BLaER1 treated with 17β-estradiol and CSF1 and Interleukin-3, amounts not matched to agents 10 nM and 100 nM (cell line): Measurements from ENCODE around the gene MEF2D.

Source experiments
- H3K27ac ChIP-seq, 11 experiments: shearing (Covaris generic); formaldehyde crosslinking; 2 replicates each; pipeline ENCODE4 v1.8.1; 2022
- H3K27me3 ChIP-seq, 11 experiments: shearing (Covaris generic); formaldehyde crosslinking; 2 replicates each; pipeline ENCODE4 v1.8.1; 2022
- H3K36me3 ChIP-seq, 11 experiments: shearing (Covaris generic); formaldehyde crosslinking; 2 replicates each; pipeline ENCODE4 v1.8.1; 2022
- H3K4me1 ChIP-seq, 10 experiments: shearing (Covaris generic); formaldehyde crosslinking; 2 replicates each; pipeline ENCODE4 v1.8.1; 2022
- H3K4me2 ChIP-seq, 11 experiments: shearing (Covaris generic); formaldehyde crosslinking; 2 replicates each; pipeline ENCODE4 v1.8.1; 2022
- H3K4me3 ChIP-seq, 10 experiments: shearing (Covaris generic); formaldehyde crosslinking; 2 replicates each; pipeline ENCODE4 v1.8.1; 2022
- H3K9ac ChIP-seq, 11 experiments: shearing (Covaris generic); formaldehyde crosslinking; 2 replicates each; pipeline ENCODE4 v1.8.1; 2022
- H3K9me3 ChIP-seq, 11 experiments: shearing (Covaris generic); formaldehyde crosslinking; replicated peaks in 1 of 11; 2 replicates each; pipeline ENCODE4 v1.8.1; 2022
- H4K20me1 ChIP-seq, 11 experiments: shearing (Covaris generic); formaldehyde crosslinking; 2 replicates each; pipeline ENCODE4 v1.8.1; 2022
- Cebpa-rat ChIP-seq, 11 experiments: shearing (Covaris generic); IDR thresholded peaks; 2 replicates each; pipeline ENCODE4 v1.8.1; 2022

The MEF2D gene

GRCh38 chr1:156500543-156500792 is at the start of gene MEF2D:
MEF2D (minus strand) TSS chr1:156500775; CDS start chr1:156483292, 17,483 bp downstream.
- TF ChIP-seq Cebpa-rat (IDR thresholded peaks at IDR 0.05), result no peak
- Histone ChIP-seq H3K27ac (peak within 1 kb of the TSS; percentile 95 to 100 (median 99)), H3K4me1 (peaks cover 63 to 67% (median 65%) of the 10 kb centered on the region in 10 experiments)

GRCh38 chr1:156550346-156550745 is 49.8 kb upstream of the MEF2D start:
- H3K9me3 ChIP-seq, result peaks cover 0 to 8% (median 0%) of the 10 kb centered on the region in 11 experiments; a peak in 2 of 22 replicates
- H3K9ac ChIP-seq, result peak overlapping the region in 10 of 11 experiments; percentile 23 to 80 (median 76); a peak in 16 of 22 replicates
- H3K4me1 ChIP-seq, result peaks cover 57 to 76% (median 62%) of the 10 kb centered on the region in 10 experiments
- peak overlapping the region in 10 of 11 experiments; percentile 8 to 95 (median 94); a peak in 17 of 22 replicates for H3K27ac ChIP-seq
- H4K20me1 ChIP-seq, result no peaks in the 10 kb centered on the region
- no peaks in the 10 kb centered on the region for H3K27me3 ChIP-seq
- H3K4me2 ChIP-seq, result peak overlapping the region; percentile 65 to 93 (median 79); a peak in 18 of 22 replicates
- H3K36me3 ChIP-seq, result peaks cover 0 to 87% (median 70%) of the 10 kb centered on the region in 11 experiments; a peak in 18 of 22 replicates
- no peak overlapping the region for H3K4me3 ChIP-seq
- no peak for TF ChIP-seq Cebpa-rat (IDR thresholded peaks at IDR 0.05)

More at GRCh38 chr1:156500543-156500792, at the start of gene MEF2D:
- Histone ChIP-seq H3K9me3 (no peaks in the 10 kb centered on the region), H3K4me2 (peak within 1 kb of the TSS; percentile 93 to 100 (median 98)), H3K4me3 (peak within 1 kb of the TSS; percentile 89 to 99 (median 98)), H3K36me3 (peaks cover 5 to 38% (median 29%) of the 10 kb centered on the region in 11 experiments; a peak in 16 of 22 replicates), H3K27me3 (no peaks in the 10 kb centered on the region), H4K20me1 (peaks cover 41 to 49% (median 47%) of the 10 kb centered on the region in 11 experiments), H3K9ac (peak within 1 kb of the TSS; percentile 93 to 100 (median 98))

- Histone ChIP-seq H3K36me3 (peaks cover 0 to 86% (median 71%) of the 10 kb centered on the region in 11 experiments; a peak in 18 of 22 replicates), H3K9ac (peak overlapping the region in 10 of 11 experiments; percentile 23 to 80 (median 76); a peak in 14 of 22 replicates), H3K27ac (peak overlapping the region in 9 of 11 experiments; percentile 79 to 95 (median 94); a peak in 18 of 22 replicates)
Observed at GRCh38 chr1:156549831-156550230, 49.3 kb upstream of the MEF2D start.

GRCh38 chr1:156549390-156549789 is 48.8 kb upstream of the MEF2D start:
- Histone ChIP-seq H4K20me1 (no peaks in the 10 kb centered on the region), H3K36me3 (peaks cover 0 to 86% (median 70%) of the 10 kb centered on the region in 11 experiments; a peak in 18 of 22 replicates), H3K4me2 (peak overlapping the region in 8 of 11 experiments; percentile 70 to 93 (median 80); a peak in 12 of 22 replicates), H3K4me1 (peaks cover 49 to 71% (median 55%) of the 10 kb centered on the region in 10 experiments), H3K27me3 (no peaks in the 10 kb centered on the region), H3K9me3 (peaks cover 0 to 8% (median 0%) of the 10 kb centered on the region in 11 experiments; a peak in 2 of 22 replicates), H3K27ac (peak overlapping the region in 9 of 11 experiments; percentile 79 to 95 (median 94); a peak in 18 of 22 replicates), H3K4me3 (no peak overlapping the region), H3K9ac (peak overlapping the region in 7 of 11 experiments; percentile 33 to 80 (median 79); a peak in 8 of 22 replicates)
- no peak for TF ChIP-seq Cebpa-rat (IDR thresholded peaks at IDR 0.05)

More at GRCh38 chr1:156549831-156550230, 49.3 kb upstream of the MEF2D start:
- Histone ChIP-seq H3K9me3 (peaks cover 0 to 8% (median 0%) of the 10 kb centered on the region in 11 experiments; a peak in 2 of 22 replicates), H3K27me3 (no peaks in the 10 kb centered on the region), H3K4me1 (peaks cover 53 to 72% (median 57%) of the 10 kb centered on the region in 10 experiments), H3K4me2 (peak overlapping the region in 10 of 11 experiments; percentile 65 to 93 (median 79); a peak in 15 of 22 replicates), H3K4me3 (no peak overlapping the region), H4K20me1 (no peaks in the 10 kb centered on the region)
- TF ChIP-seq Cebpa-rat (IDR thresholded peaks at IDR 0.05), result no peak

GRCh38 chr1:156547982-156548381 is 47.4 kb upstream of the MEF2D start:
- H3K4me1 ChIP-seq, result peaks cover 44 to 70% (median 53%) of the 10 kb centered on the region in 10 experiments
- H3K4me2 ChIP-seq, result no peak overlapping the region; a peak in 1 of 22 replicates
- H3K9me3 ChIP-seq, result peaks cover 0 to 8% (median 0%) of the 10 kb centered on the region in 11 experiments; a peak in 2 of 22 replicates
- H3K36me3 ChIP-seq, result peaks cover 0 to 95% (median 79%) of the 10 kb centered on the region in 11 experiments; a peak in 18 of 22 replicates
- no peaks in the 10 kb centered on the region for H3K27me3 ChIP-seq
- no peaks in the 10 kb centered on the region for H4K20me1 ChIP-seq
- no peak for TF ChIP-seq Cebpa-rat (IDR thresholded peaks at IDR 0.05)
- no peak overlapping the region for H3K4me3 ChIP-seq
- H3K9ac ChIP-seq, result peak overlapping the region in 2 of 11 experiments; percentile 16 to 29; a peak in 1 of 22 replicates
- H3K27ac ChIP-seq, result peak overlapping the region in 7 of 11 experiments; percentile 9 to 94 (median 27); a peak in 5 of 22 replicates

DNA sequence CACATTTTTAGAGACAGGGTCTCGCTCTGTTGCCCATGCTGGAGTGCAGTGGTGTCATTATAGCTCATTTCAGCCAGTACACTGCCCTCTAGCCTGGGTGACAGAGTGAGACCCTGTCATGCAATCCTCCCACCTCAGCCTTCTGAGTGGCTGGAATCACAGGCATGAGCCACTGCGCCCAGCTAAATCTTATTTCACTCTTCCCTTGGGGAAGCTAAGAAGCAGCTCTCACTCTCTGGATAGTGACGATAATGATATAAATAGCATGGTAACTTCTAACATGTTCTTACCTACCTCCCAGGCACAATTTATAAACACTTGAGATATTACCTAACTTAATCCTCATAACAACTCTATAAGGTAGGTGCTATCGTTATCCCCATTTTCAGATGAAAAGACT is 46.9 kb upstream of the MEF2D start:
- peaks cover 0 to 2% (median 0%) of the 10 kb centered on the region in 11 experiments; a peak in 2 of 22 replicates for H3K9me3 ChIP-seq
- H3K27me3 ChIP-seq, result no peaks in the 10 kb centered on the region
- H3K36me3 ChIP-seq, result peaks cover 0 to 98% (median 84%) of the 10 kb centered on the region in 11 experiments; a peak in 18 of 22 replicates
- H3K4me2 ChIP-seq, result no peak overlapping the region
- no peak for TF ChIP-seq Cebpa-rat (IDR thresholded peaks at IDR 0.05)
- no peaks in the 10 kb centered on the region for H4K20me1 ChIP-seq
- H3K9ac ChIP-seq, result no peak overlapping the region
- H3K27ac ChIP-seq, result peak overlapping the region in 2 of 11 experiments; percentile 6 to 14; a peak in 2 of 22 replicates
- no peak overlapping the region for H3K4me3 ChIP-seq
- peaks cover 38 to 70% (median 50%) of the 10 kb centered on the region in 10 experiments for H3K4me1 ChIP-seq

GRCh38 chr1:156546267-156546666 is 45.7 kb upstream of the MEF2D start:
- Histone ChIP-seq H3K9ac (no peak overlapping the region), H3K9me3 (no peaks in the 10 kb centered on the region), H3K4me3 (no peak overlapping the region), H3K36me3 (peaks cover 0 to 100% (median 84%) of the 10 kb centered on the region in 11 experiments; a peak in 18 of 22 replicates), H3K4me1 (peaks cover 27 to 70% (median 42%) of the 10 kb centered on the region in 10 experiments), H3K4me2 (no peak overlapping the region), H3K27me3 (no peaks in the 10 kb centered on the region), H3K27ac (no peak overlapping the region), H4K20me1 (no peaks in the 10 kb centered on the region)
- no peak for TF ChIP-seq Cebpa-rat (IDR thresholded peaks at IDR 0.05)

- H3K9ac ChIP-seq, result no peak overlapping the region
- no peaks in the 10 kb centered on the region for H3K9me3 ChIP-seq
- no peak for TF ChIP-seq Cebpa-rat (IDR thresholded peaks at IDR 0.05)
- peak overlapping the region in 2 of 11 experiments; percentile 8 to 82; a peak in 1 of 22 replicates for H3K4me2 ChIP-seq
- H3K27ac ChIP-seq, result no peak overlapping the region; a peak in 1 of 22 replicates
- no peak overlapping the region for H3K4me3 ChIP-seq
- H3K36me3 ChIP-seq, result peaks cover 0 to 100% (median 93%) of the 10 kb centered on the region in 11 experiments; a peak in 18 of 22 replicates
- no peaks in the 10 kb centered on the region for H4K20me1 ChIP-seq
- H3K27me3 ChIP-seq, result no peaks in the 10 kb centered on the region
- peaks cover 11 to 70% (median 34%) of the 10 kb centered on the region in 10 experiments; a peak in 19 of 20 replicates for H3K4me1 ChIP-seq
Observed at GRCh38 chr1:156544592-156545102, 44.1 kb upstream of the MEF2D start.

- Histone ChIP-seq H3K36me3 (peaks cover 0 to 100% (median 94%) of the 10 kb centered on the region in 11 experiments; a peak in 18 of 22 replicates), H4K20me1 (no peaks in the 10 kb centered on the region), H3K27ac (peak overlapping the region in 6 of 11 experiments; percentile 2 to 54 (median 44); a peak in 10 of 22 replicates), H3K4me1 (peaks cover 9 to 65% (median 29%) of the 10 kb centered on the region in 10 experiments; a peak in 17 of 20 replicates), H3K4me3 (no peak overlapping the region), H3K27me3 (no peaks in the 10 kb centered on the region), H3K9ac (no peak overlapping the region), H3K9me3 (no peaks in the 10 kb centered on the region), H3K4me2 (peak overlapping the region in 5 of 11 experiments; percentile 47 to 82 (median 64); a peak in 11 of 22 replicates)
- TF ChIP-seq Cebpa-rat (IDR thresholded peaks at IDR 0.05), result no peak
Observed at GRCh38 chr1:156543066-156543465, 42.5 kb upstream of the MEF2D start.
